Stimulated activated CD8-positive, alpha-beta memory T cell treated with anti-CD3 and anti-CD28 coated beads, Interleukin-15, amount 100 ng/mL, for 24 hours (primary cell): Measurements from ENCODE around the gene UBE2E2.
"Not testable (repeated sequence)": the region's sequence is repeated elsewhere in the genome, so short reads cannot be mapped to it uniquely, and the experiment has no call there.

Experiments
- DNase-seq: peaks from one replicate; pipeline ENCODE4 v3.0.0-alpha.2; 2020; ENCODE audit warnings: low read depth

Gene UBE2E2

DNA sequence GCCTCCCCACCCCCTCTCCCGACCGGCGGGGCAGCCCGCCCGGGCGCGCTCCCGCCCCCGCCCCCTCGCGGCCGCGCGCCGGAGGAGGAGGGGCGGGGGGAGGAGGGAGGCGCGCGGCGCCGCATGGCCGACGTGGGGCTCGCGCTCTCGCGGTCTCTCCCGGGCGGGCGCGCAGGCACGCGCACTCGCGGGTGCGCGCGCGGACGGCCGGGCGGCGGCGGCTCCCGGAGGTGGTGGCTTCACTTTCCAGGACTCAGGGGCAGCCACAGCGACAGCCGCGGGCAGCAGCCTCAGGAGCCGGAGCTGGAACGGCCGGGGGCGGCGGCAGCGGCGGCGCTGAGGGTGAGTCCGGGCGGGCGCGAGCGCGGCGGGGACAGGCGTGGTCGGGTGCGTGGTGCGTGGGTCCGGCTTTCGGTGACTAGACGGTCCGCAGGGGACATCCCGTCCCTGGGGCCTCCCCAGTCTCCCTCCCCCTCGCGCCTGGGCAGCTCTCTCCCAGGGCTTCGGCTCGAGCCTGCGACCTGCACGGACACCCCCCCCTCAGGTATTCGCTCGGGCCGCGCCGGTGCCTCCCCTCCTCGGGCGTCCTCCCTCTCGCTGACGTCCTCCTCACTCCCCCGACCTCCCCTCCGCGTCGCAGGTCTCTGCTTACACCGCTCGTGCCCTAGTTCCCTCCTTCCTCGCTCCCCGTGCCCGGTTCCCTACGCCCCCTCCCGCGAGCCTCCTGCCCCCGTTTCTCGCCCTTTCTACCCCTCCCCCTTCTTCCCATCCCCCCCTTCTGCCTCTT is at the start of gene UBE2E2:
TSS of gene UBE2E2 (plus strand) at position 407 of the 787 bp plus-strand sequence.
- peak; percentile 16 for DNase-seq

DNA sequence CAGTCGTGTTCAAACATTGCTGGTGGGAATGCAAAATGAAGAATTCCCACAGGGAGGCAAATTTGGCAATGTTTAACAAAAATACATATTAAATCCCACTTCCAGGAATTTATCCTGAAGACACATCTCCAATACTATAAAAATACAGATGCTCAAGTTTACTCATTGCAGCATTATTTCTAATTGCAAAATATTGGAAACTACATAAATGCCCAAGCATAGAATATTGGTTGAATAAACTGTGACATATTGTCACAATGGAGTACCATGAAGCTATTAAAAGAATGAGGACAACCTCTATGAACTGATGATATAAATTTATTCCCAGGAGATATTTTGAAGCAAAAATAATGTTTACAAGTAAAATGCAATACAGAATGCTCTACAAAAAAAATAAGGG is 49.7 kb upstream of the UBE2E2 start:
- no peak for DNase-seq

DNA sequence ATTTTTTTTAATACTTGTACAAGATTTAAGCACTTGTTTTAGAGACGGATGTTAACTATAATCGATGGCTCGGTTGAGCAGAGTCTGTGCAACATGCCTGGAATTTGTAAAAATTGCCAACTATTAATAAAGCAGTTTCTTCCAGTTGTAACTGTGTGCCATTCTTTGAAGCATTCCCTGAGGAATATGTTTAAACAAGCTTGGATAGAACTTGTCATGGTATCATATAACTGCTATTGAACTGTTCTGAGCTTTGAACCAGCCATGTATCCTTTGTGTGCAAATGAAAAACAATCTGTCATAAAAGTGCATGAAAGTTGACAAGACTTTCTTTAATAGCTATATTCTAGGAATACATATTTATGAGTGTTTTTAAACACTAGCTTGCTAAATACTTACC is 45.8 kb upstream of the UBE2E2 start:
- DNase-seq: no peak

DNA sequence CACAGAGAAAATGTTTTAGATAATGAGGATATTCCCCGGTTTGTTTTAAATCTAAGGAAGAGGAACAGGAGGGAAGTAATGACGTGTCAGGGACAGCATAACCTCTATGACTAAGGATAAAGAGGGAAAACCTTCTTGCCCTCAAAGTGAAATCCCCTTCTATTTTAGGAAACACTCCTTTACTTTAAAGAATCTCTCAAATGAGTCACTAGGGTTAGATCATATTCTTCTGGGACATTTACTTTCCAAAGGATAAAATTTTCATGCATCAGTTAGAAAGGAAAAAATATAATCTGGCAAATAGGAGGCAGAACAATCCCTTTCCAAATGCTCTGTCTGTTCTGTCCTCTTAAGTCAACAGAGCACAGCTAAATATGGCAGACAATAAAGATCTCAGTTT is 43.2 kb upstream of the UBE2E2 start:
- no peak for DNase-seq

DNA sequence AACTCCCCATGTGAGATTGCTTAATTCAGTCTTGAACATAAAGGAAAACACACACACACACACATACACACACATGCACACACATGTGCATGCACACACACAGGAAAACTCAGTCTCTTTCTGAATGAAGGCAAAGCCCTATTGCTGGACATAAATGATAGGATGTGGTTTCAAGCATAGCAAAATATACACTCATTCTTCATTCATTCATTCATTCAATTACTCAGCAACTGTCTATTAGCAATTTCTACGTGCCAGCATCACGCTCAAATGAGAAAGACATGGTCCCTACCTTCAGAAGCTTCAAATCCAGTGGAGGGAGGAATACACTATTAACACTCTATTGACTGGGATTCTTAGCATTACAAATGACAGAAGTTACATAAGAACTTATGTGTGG is 41.8 kb upstream of the UBE2E2 start:
- no peak for DNase-seq

DNA sequence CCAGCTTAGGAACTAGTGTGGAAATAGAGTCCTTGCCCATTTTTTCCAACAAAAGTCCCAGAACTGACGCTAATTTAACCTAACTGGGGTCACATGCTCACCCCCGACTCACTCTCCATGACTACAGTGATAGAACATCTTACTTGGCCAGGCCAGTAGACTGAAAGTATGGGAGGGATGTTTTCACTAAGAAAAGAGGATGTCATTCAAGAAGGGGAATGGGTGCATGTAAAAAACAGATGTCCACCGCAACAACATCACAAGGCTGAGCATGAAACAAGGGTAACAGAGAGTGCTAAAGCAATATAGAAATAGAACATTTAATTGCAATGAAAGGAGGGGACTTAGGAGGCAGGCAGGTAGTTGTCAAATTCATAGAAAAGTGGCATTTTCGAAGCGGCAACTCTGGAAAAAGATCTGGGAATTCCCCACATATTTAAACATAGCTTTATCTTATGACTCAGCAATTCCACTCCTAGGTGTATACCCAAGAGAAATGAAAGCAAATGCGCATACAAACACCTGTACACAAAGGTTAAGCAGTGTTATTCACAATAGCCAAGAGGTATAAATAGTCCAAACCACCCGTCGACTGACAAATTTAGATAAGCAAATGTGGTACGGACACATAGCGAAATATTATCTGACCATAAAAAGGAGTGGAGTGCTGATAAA is 41.1 kb upstream of the UBE2E2 start:
- DNase-seq: no peak

DNA sequence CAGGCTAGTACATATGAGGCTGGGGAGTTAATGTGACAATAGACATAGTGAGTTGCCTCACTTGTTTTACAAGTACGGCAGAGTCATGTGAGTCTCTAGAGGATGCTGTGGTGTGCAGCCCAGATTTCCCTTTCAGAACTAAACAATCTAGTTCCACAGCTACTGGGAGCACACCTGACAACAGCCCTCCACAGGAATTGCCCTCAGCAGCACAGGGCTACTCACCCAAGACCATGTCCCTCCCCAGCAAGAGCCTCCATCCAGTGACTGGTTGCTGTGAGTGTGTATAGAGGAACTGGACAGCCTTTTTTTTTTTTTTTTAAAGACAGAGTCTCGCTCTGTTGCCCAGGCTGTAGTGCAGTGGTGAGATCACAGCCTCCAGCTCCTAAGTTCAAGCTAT is 40.2 kb upstream of the UBE2E2 start:
- DNase-seq: no peak

DNA sequence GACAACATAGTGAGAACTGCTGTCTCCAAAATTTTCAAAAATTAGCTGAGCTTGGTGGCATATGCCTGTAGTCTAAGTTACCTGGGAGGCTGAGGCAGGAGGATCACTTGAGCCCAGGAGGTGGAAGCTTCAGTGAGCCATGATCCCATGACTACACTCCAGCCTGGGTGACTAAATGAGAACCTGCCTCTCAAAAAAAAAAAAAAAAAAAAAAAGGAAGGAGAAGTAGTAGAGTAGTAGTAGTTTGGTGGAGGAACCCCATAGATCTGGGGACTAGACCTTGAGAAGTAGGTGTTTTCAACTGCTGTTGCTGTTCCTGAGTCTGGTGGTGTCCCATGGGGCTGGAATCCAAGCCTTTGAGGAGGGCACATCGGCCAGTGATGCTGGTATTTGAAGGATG is 38.4 kb upstream of the UBE2E2 start:
- DNase-seq: no peak

DNA sequence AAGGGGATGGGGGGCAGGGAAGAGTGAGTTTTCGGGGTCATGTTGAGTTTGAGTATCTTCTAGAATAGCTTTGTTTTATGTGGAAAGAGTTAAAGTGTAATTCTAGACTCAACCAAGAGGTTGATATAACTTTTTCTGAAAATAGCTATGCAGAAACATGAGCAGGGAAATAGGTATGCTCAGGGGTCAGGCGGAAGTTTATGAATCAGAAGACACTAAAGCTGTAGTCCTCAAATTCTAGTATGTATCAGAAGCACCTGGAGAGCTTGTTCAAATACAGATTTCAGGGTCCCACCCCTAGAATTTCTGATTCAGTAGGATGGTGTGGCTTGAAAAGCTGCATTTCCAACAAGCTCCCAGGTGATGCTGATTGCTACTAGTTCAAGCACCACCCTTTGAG is 37.6 kb upstream of the UBE2E2 start:
- no peak for DNase-seq

DNA sequence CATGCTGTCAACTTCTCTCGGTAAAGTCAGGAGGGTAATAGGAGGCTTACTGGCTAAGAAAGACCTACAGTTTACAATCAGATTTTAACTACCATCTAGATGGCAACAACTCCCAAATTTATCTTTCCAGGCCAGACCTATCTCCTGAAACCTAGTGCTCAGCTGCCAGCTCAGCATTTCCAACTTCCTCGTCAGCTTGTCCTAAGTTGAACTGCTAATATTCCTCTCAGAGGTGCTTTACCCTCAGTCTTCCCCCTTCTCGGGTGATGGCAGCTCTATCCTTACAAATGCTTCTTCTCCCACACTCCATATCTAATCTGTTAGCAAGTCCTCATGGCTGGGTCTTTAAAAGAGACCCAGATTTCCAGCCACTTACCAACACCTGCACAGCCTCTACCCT is 36.9 kb upstream of the UBE2E2 start:
- DNase-seq: no peak

DNA sequence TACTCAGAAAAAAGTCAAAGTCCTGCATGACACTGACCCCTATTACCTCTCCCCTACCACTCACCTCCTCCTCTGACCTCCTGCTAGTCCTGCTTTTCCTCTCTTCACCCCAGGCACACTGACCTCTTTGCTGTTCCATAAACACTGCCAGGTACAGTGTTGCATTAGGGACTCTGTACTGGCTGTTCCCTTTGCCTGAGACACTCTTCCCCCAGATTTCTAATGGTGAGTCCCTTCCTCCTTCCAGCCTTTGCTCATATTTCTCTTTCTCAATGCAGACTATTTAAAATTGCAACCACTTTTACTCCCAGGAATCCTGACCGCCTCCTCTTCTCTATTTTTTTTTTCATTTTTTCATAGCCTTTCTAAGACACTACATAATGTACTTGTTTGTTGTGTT is 36.3 kb upstream of the UBE2E2 start:
- no peak for DNase-seq

DNA sequence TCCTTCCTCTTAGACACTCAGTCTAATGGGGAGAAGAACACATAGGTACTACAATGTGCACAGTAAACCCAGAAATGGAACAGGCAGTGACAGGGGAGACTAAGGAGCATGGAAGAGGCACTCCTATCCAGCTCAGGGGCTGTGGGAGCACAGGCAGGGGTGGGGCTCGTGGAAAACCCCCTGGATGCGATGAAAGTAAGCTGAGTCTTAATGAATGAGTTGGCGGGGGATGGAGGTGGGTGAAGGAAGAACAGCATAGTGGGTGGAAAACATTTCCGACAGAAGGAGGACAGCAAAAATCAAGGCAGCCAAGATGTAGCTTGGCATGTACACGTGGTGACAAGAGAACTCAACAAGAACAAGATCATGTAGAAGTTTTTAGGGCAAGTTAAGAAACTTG is 33.6 kb upstream of the UBE2E2 start:
- DNase-seq: no peak

DNA sequence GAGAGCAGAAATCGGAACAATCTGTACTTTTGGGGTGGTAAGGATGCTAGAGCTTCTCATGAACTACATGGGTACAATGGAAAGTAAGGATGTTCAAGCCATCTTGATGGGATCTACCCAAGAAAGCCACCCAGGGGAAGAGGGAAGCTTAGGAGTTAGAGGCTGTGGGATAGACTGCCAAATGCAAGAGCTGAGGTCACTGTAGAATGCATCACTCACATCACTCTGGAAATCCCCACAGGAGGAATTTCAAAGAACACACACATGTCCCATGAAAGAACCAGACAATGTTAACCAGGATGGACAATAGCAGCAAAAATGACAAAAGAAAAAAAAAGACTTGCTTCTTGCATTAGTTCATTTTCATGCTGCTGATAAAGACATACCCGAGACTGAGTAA is 32.8 kb upstream of the UBE2E2 start:
- DNase-seq: no peak

DNA sequence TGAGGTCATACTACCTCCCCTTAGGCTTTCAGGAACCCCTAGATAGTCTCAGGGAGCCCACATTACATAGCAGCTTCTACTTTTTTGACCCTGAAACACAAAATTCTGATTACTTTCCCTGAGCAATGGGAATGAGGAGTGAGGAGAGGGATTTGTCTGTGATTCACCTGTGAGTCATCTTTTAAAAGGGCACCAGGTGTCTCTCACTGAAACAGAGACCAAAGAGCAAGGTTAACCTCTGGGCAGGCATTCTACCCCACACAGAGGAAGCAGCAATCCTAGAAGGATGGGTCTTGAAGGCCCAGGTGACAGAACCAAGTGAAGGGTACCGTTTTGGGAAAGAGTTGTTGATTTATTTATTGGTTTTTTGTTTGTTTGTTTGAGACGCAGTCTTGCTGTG is 31.1 kb upstream of the UBE2E2 start:
- DNase-seq: no peak

DNA sequence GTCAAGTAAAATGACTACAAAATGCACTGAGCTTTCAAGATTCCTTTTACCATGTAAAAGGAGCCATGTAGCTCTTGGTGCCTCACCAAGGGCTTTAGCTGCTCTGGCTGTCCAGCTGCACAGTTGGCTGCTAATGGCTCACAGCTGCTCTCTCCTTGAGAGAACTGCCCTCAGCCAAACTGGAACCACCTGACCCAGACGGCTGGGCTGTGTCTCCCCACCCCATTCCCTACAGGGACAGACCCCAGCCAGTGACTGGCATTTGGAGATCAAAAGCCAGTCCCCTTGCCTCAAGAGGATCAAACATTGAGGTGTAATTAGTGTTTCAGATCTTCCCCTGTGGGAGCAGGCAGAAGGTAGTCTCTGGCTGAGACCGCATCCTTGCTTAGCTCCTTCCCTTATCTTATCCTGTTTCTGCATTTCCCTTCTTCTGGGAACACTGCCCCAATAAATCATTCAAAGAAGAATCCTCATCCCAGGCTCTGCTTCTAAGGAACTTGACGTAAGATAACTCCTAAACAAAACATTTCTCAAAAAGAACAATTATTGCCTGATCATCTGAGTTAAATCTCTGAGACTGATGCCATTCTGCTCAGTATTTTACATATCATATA is 28.6 kb upstream of the UBE2E2 start:
- no peak for DNase-seq

DNA sequence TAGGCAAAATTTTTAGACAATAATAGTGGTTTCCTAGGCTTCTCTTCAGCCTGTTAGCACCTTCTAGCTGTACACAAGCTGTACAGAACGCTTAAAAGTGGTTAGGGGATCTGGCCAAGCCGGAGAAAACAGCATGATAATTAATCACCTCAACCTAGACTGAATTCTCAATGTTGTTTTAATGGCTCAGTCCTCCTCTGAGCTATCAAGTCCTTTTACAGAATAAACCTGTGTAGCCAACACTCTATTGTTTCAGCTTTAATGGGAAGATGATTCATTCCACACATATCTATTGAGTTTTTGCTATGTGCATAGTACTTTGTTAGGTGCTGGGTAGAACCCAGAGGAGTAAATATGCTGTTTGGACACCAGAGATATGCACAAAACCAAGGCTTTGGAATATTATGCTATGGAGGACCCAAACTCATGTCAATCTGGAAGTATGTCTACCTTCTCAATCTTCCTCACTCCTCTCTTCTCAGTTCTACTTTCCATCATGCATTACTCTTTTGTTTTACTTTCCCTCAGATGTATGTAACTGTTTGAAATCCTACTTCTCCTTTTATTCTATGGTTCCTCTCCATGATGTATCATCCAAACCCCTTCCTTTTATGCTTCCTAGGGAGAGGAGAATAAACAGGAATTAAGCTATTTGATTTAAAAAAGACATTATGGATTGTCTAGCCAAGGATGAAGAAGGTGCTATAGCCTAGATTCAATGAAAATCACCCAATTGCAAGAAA is 27.6 kb upstream of the UBE2E2 start:
- DNase-seq: no peak

DNA sequence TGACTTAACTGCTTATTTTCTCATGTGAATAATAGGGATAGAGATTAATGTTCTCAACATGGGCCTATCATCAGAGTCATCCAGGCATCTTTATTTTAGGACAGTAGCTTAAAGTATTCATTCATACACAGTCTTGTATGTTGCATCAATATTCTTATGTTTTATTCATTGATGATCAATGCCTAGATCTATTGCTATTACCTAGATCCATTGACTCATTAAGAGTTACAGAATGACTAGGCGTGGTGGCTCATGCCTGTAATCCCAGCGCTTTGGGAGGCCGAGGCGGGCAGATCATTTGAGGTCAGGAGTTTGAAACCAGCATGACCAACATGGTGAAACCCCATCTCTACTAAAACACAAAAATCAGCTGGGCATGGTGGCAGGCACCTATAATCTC is 26.3 kb upstream of the UBE2E2 start:
- DNase-seq: not testable (repeated sequence)

DNA sequence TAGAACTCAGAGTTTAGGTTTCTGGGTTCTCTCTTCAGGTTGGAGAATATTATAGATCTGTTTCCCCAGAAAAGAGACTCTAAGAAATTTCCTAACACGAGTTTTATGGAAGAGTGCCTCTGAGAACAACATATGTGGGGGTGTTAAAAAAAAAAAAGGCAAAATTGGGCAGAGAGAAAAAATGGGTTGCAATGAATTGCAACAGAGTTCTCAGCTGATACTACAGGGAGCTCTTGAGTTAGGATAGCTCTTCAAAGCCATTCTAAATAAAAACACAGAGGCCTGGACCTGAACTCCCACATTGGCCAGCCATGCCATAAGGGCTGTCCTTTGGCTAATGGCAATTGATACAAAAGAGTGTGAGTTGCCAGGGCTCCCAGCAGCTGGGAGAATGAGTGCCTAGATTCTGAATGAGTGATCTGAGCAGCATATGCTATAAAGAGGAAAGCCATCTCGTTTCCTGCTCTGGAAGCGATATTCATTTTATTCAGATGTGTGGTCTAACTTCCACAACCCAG is 20.1 kb upstream of the UBE2E2 start:
- no peak for DNase-seq

DNA sequence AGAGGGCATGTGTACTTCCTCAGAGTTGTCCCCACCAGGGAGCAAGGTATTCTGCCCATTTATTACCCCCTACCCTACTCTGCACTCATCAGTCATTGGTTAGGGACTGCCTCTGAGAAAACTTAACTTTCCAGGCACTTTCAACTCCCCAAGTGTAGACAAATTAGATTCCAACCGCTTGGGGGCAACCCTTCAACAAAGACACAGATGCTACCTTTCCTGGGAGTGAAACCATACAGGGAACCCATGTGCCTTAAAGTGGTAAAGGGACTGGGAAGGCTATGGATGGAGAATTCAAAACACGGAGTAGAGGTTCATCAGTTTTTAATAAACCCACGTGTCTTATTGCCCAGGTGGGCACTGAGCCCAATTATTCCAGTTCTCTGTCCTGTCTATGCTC is 19.4 kb upstream of the UBE2E2 start:
- no peak for DNase-seq

DNA sequence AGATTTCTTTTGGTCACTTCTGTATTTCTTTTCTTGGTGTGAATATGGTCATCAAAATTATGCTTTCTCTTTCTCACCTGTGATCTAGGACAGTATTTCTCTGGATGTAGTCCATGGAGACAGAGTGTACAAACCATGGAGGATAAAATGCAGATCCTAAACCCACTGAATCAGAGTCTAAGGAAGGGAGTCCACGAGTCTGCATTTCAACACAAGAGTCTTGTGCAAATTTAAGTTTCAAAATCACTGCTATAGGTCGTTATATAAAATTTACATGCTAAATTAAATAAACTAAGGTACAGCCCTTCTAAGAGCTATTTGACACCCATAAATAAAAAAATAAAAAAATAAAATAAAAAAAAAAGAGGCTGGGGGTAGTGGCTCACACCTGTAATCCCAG is 17.3 kb upstream of the UBE2E2 start:
- no peak for DNase-seq

DNA sequence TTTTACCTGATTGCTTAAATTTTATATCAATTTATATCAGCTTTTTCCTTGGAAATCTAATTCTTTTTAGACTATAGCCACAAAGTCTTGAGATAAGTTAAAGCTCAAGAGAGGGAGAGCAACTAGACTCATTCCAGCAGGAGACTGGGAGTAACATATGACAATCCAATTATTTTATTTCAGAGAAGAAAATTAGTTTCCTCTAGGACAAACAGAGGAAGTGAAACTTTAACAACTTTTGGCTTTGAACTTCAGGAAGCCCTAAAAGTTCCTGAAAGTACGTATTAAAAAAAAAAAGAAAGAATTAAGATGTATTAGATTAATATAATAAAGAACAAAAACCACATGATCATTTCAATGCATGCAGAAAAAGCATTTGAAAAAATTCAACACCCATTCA is 13.9 kb upstream of the UBE2E2 start:
- DNase-seq: no peak

DNA sequence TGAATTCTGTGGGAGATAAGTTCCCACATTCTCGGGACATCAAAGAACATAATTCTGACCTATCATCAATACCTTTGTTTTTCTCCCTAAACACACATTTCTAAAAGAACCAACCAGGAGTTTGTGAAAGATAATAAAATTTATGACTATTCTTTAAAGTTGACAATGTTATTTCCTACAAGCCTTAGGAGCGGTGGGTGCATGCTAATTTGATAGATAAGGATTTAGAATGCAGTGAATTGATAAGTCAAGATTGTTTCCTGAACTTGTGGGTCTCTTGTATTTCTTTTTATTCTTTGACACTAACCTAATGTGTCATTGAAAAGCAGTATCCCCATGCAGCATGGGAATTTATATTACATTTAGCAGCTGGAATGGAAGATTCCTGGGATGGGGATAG is 10.3 kb upstream of the UBE2E2 start:
- no peak for DNase-seq

DNA sequence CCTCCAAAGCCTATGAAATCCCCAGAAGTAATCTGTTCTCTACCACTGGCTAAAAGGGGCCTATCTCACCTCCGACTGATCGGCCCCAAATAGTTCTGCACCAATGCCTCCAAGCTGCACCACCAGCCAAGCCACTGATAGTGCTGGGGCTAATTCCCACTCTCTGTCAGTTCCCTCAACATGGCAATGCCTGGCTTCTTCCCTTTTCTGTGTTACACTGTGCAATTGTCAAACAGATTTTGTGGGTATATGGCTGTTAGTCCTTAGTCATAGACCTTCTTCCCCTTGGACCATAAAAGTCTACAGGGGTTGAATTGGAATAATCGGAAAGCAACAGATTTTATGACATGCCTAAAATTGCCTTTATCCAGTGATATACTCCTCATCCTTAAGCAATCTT is 9.3 kb upstream of the UBE2E2 start:
- DNase-seq: no peak
